HFFc6 (cell line): ENCODE measurements around the gene ANTXR1. TPM values are rescaled to one million over a fixed set of nuclear protein-coding genes. Genes with fewer than 3 reads are reported as not detected.

Source experiments
- DNase-seq: peaks from one replicate; pipeline ENCODE4 v3.0.0-alpha.2; 2018
- H3K27ac Mint-ChIP-seq: 2 replicates; pipeline ENCODE4 v1.8.0; 2020; ENCODE audit warnings: mild to moderate bottlenecking, mixed read lengths
- H3K27me3 Mint-ChIP-seq: 2 replicates; pipeline ENCODE4 v1.8.0; 2021; ENCODE audit warnings: mild to moderate bottlenecking, moderate library complexity, mixed read lengths; ENCODE audit not compliant: insufficient read depth
- H3K36me3 Mint-ChIP-seq: 2 replicates; pipeline ENCODE4 v1.8.0; 2021; ENCODE audit warnings: low read depth, mixed read lengths
- H3K4me1 Mint-ChIP-seq: 2 replicates; pipeline ENCODE4 v1.8.0; 2020; ENCODE audit warnings: low read depth, mixed read lengths
- H3K4me3 Mint-ChIP-seq: 2 replicates; pipeline ENCODE4 v1.8.0; 2020; ENCODE audit warnings: mild to moderate bottlenecking, moderate library complexity, mixed read lengths
- H3K9me3 Mint-ChIP-seq: 2 replicates; pipeline ENCODE4 v1.8.0; 2020; ENCODE audit warnings: mild to moderate bottlenecking, mixed read lengths
- total RNA-seq, 6 experiments: library from RNA; stranded (reverse); fragmentation: NEBNext Ultra II Directional; extraction: Animal tissue kit (Norgen Biotek cat#: 25700); gene quantifications; 2 replicates in 1 of 6; 3 replicates in 5 of 6; pipeline ENCODE4 v1.2.3, GENCODE V29; 2021
- TF ChIP-seq, protein P1 (sequence below): fragments of 200-600 bp; sonication (generic); IDR thresholded peaks from 2 replicates; pipeline ENCODE4 v1.5.0; 2021; ENCODE audit warnings: antibody characterized with exemption, mild to moderate bottlenecking

ANTXR1 gene
- total RNA-seq, 6 experiments from 2014 or later = 98.0 to 137 (median 124) TPM

DNA sequence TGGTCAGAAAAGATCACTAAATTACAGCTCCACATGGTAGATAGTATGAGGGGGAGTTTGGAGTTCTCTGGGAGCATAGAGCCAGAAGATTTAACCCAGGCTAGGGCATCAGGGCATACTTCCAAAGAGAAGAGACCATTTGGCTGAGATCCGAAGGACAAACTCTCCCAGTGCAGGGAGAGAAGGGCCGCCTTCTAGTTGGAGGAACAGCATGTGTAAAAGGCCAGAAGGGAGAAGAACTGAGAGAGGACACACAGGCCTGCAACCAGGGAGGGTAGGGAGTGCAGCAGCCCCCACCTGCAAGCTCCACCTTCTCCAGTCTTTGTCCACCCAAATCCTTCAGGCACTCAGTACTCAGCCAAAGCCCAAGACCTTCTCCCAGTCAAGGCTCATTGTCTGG lies 192.1 kb downstream of the ANTXR1 start:
- TF ChIP-seq, protein P1, sequence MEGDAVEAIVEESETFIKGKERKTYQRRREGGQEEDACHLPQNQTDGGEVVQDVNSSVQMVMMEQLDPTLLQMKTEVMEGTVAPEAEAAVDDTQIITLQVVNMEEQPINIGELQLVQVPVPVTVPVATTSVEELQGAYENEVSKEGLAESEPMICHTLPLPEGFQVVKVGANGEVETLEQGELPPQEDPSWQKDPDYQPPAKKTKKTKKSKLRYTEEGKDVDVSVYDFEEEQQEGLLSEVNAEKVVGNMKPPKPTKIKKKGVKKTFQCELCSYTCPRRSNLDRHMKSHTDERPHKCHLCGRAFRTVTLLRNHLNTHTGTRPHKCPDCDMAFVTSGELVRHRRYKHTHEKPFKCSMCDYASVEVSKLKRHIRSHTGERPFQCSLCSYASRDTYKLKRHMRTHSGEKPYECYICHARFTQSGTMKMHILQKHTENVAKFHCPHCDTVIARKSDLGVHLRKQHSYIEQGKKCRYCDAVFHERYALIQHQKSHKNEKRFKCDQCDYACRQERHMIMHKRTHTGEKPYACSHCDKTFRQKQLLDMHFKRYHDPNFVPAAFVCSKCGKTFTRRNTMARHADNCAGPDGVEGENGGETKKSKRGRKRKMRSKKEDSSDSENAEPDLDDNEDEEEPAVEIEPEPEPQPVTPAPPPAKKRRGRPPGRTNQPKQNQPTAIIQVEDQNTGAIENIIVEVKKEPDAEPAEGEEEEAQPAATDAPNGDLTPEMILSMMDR = no peak
- no peak for DNase-seq
- Mint-ChIP-seq H3K36me3 (peaks cover 23% of the 10 kb centered on the region), H3K27ac (no peak overlapping the region), H3K4me1 (no peaks in the 10 kb centered on the region; the same call in 1 of the 2 replicates), H3K4me3 (no peak overlapping the region), H3K27me3 (no peaks in the 10 kb centered on the region; the same call in 1 of the 2 replicates), H3K9me3 (no peaks in the 10 kb centered on the region)

DNA sequence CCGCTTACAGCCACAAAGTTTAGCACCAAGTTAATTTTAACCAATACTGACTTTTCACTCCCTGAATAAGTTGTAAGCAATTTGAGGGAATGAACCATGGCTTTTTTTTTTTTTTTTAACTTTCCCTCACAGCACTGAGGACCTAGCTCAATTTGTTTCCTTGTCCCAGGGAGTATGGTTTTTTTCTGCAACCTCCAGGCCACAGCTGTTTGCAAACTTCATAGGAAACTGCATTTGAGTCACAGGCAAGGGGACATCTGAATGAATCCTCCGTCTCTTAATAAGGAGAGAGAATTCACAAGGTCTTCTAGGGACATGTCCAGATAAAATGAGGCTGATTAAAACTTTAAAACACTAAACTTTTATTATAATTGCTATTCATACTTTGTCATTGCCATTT lies 192.5 kb downstream of the ANTXR1 start:
- Mint-ChIP-seq H3K36me3 (peaks cover 23% of the 10 kb centered on the region), H3K27ac (no peak overlapping the region), H3K27me3 (no peaks in the 10 kb centered on the region; the same call in 1 of the 2 replicates), H3K9me3 (no peaks in the 10 kb centered on the region), H3K4me1 (no peaks in the 10 kb centered on the region; the same call in 1 of the 2 replicates), H3K4me3 (no peak overlapping the region)
- DNase-seq = no peak
- TF ChIP-seq, protein P1 = no peak

DNA sequence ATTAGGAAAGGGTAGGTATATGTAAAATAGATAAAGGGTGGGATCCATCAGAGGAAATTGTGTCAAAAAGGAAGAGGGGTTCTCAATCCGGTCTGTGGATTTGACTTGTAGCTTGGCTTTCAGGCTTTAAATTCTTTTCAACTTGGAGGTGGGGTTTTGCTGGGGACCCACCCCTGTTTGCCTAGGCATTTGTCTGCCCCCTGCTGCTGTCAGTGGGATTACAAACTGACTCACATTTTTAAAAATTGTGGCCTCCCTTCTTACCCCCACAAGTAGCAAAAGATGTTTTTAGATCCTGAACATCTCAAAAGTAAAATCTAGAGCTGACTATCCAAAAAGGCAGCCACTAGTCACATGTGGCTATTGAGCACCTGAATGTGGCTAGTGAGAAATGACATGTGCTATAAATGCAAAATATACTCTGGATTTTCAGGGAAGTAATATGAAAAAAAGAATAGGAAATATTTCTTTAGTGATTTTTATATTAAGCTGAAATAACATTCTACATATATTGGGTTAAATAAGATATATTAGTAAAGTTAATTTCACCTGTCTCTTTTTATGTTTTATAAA lies 195.1 kb downstream of the ANTXR1 start:
- Mint-ChIP-seq H3K36me3 (peaks cover 23% of the 10 kb centered on the region), H3K27ac (no peak overlapping the region), H3K4me3 (no peak overlapping the region), H3K27me3 (no peaks in the 10 kb centered on the region; the same call in 1 of the 2 replicates), H3K4me1 (peaks cover 2% of the 10 kb centered on the region), H3K9me3 (no peaks in the 10 kb centered on the region)
- DNase-seq = no peak
- TF ChIP-seq, protein P1 = peak; percentile 62

DNA sequence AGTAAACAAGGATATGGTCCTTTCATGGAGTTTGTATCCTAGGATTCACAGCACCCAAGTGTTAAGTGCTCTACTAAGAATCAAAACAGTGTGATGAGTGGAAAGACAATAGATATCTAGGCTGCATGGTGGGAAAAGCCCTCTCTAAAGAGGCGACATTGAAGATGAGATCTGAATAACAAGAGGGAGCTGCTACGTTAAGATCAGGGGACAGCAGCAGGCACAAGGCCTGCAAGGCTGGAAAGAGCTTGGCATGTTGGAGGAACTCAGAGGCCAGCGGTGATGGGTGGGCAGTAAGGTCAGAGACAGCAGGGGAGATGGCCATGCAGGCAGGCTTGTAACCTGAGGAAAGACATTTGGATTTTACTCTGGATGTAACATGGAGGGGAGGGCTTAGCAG lies 196.5 kb downstream of the ANTXR1 start:
- H3K4me3 Mint-ChIP-seq = no peak overlapping the region
- H3K9me3 Mint-ChIP-seq = no peaks in the 10 kb centered on the region
- no peak overlapping the region for H3K27ac Mint-ChIP-seq
- TF ChIP-seq, protein P1 = no peak
- DNase-seq = no peak
- peaks cover 22% of the 10 kb centered on the region for H3K36me3 Mint-ChIP-seq
- no peaks in the 10 kb centered on the region; the same call in 1 of the 2 replicates for H3K27me3 Mint-ChIP-seq
- H3K4me1 Mint-ChIP-seq = peaks cover 16% of the 10 kb centered on the region

DNA sequence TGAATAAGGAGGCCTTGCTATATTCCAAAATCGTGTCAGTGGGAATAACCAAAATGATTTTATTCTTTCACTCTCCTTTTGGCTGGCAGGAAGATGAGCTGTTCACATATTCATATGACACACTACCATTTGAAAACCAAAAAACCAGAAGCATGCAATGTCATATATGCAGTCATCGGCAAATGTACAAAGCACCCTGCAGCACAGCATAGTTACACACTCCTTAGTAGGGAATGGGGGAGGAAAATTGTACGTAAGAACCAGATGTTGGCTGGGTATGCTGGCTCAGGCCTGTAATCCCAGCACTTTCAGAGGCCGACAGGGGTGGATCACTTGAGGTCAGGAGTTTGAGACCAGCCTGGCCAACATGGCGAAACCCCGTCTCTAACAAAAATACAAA lies 197.4 kb downstream of the ANTXR1 start:
- Mint-ChIP-seq H3K27me3 (no peaks in the 10 kb centered on the region; the same call in 1 of the 2 replicates), H3K4me3 (no peak overlapping the region), H3K36me3 (peaks cover 26% of the 10 kb centered on the region), H3K4me1 (peaks cover 25% of the 10 kb centered on the region), H3K9me3 (no peaks in the 10 kb centered on the region), H3K27ac (no peak overlapping the region)
- no peak for DNase-seq
- TF ChIP-seq, protein P1 = no peak
